ENCODE data around the gene OBSCN. TPM values are rescaled to one million over a fixed set of nuclear protein-coding genes. Genes with fewer than 3 reads are reported as not detected.
"Not testable (repeated sequence)": the region's sequence is repeated elsewhere in the genome, so short reads cannot be mapped to it uniquely, and the experiment has no call there.

Gene OBSCN
- total RNA-seq, 6 experiments from 2014 or later: 0.27 to 1.8 (median 0.53) TPM

- H3K27ac Mint-ChIP-seq: no peak overlapping the region
- H3K36me3 Mint-ChIP-seq (ENCODE audit: low read depth): peaks cover 6% of the 10 kb centered on the region; the same call in 1 of the 2 replicates
- peaks cover 17% of the 10 kb centered on the region; the same call in 1 of the 2 replicates for H3K9me3 Mint-ChIP-seq
- peak; percentile 11 for DNase-seq
- TF ChIP-seq CTCF (IDR thresholded peaks at IDR 0.05): peak; percentile 59
- H3K4me3 Mint-ChIP-seq: no peak overlapping the region
- H3K27me3 Mint-ChIP-seq (ENCODE audit: insufficient read depth): peaks cover 5% of the 10 kb centered on the region
- peaks cover 15% of the 10 kb centered on the region for H3K4me1 Mint-ChIP-seq (ENCODE audit: low read depth)
These were observed 19.3 kb downstream of the OBSCN start for GRCh38 chr1:228226956-228227791.

- DNase-seq; H3K4me3 Mint-ChIP-seq; H3K36me3 Mint-ChIP-seq (ENCODE audit: low read depth); H3K27me3 Mint-ChIP-seq (ENCODE audit: insufficient read depth); H3K27ac Mint-ChIP-seq: not testable (repeated sequence)
- Mint-ChIP-seq H3K9me3 (peaks cover 22% of the 10 kb centered on the region; the same call in 1 of the 2 replicates), H3K4me1 (ENCODE audit: low read depth) (peaks cover 15% of the 10 kb centered on the region)
These were observed 20.3 kb downstream of the OBSCN start for GRCh38 chr1:228228147-228228546.

- peak; percentile 45 for DNase-seq
- H3K4me1 Mint-ChIP-seq (ENCODE audit: low read depth): peaks cover 15% of the 10 kb centered on the region
- no peak for TF ChIP-seq CTCF (IDR thresholded peaks at IDR 0.05)
- H3K36me3 Mint-ChIP-seq (ENCODE audit: low read depth): peaks cover 6% of the 10 kb centered on the region; the same call in 1 of the 2 replicates
- H3K27me3 Mint-ChIP-seq (ENCODE audit: insufficient read depth): peaks cover 3% of the 10 kb centered on the region
- peak overlapping the region; percentile 24 for H3K27ac Mint-ChIP-seq
- no peak overlapping the region for H3K4me3 Mint-ChIP-seq
- peaks cover 23% of the 10 kb centered on the region; the same call in 1 of the 2 replicates for H3K9me3 Mint-ChIP-seq
These were observed 20.8 kb downstream of the OBSCN start for GRCh38 chr1:228228601-228229074.

GRCh38 chr1:228231189-228231588 lies 23.3 kb downstream of the OBSCN start:
- H3K9me3 Mint-ChIP-seq: peaks cover 9% of the 10 kb centered on the region; the same call in 1 of the 2 replicates
- no peaks in the 10 kb centered on the region; the same call in 1 of the 2 replicates for H3K27me3 Mint-ChIP-seq (ENCODE audit: insufficient read depth)
- no peak for TF ChIP-seq CTCF (IDR thresholded peaks at IDR 0.05)
- no peak for DNase-seq
- peaks cover 15% of the 10 kb centered on the region for H3K4me1 Mint-ChIP-seq (ENCODE audit: low read depth)
- no peak overlapping the region for H3K27ac Mint-ChIP-seq
- no peak overlapping the region for H3K4me3 Mint-ChIP-seq
- H3K36me3 Mint-ChIP-seq (ENCODE audit: low read depth): no peaks in the 10 kb centered on the region

GRCh38 chr1:228233136-228233535 lies 25.3 kb downstream of the OBSCN start:
- Mint-ChIP-seq H3K36me3 (ENCODE audit: low read depth) (no peaks in the 10 kb centered on the region), H3K4me1 (ENCODE audit: low read depth) (peaks cover 6% of the 10 kb centered on the region), H3K9me3 (peaks cover 15% of the 10 kb centered on the region; the same call in 1 of the 2 replicates), H3K27me3 (ENCODE audit: insufficient read depth) (no peaks in the 10 kb centered on the region; the same call in 1 of the 2 replicates), H3K4me3 (no peak overlapping the region), H3K27ac (no peak overlapping the region)
- DNase-seq: no peak
- TF ChIP-seq CTCF (IDR thresholded peaks at IDR 0.05): no peak

GRCh38 chr1:228234921-228235320 lies 27.1 kb downstream of the OBSCN start:
- DNase-seq: no peak
- no peak overlapping the region for H3K4me3 Mint-ChIP-seq

More at GRCh38 chr1:228234921-228235320, 27.1 kb downstream of the OBSCN start:
- Mint-ChIP-seq H3K4me1 (ENCODE audit: low read depth) (no peaks in the 10 kb centered on the region), H3K27me3 (ENCODE audit: insufficient read depth) (no peaks in the 10 kb centered on the region; the same call in 1 of the 2 replicates), H3K27ac (no peak overlapping the region), H3K9me3 (peaks cover 29% of the 10 kb centered on the region), H3K36me3 (ENCODE audit: low read depth) (peaks cover 6% of the 10 kb centered on the region; the same call in 1 of the 2 replicates)
- TF ChIP-seq CTCF (IDR thresholded peaks at IDR 0.05): no peak
